H1 (cell line): ENCODE measurements around the gene SCAMP2. TPM values are rescaled to one million over a fixed set of nuclear protein-coding genes. Genes with fewer than 3 reads are reported as not detected.
A peak's percentile ranks its signal among the peaks of the same experiment; 100 is the strongest.

ENCODE experiments used
- CTCF ChIA-PET: fragments of 300-600 bp; sonication (Branson Sonifier 250); formaldehyde crosslinking; loops from one replicate; lab custom pipeline; 2021; ENCODE audit not compliant: partially characterized antibody; lab: Charles Lee
- POLR2A ChIA-PET: fragments of 300-600 bp; sonication (Branson Sonifier 250); formaldehyde crosslinking; loops from one replicate; lab custom pipeline; 2021; ENCODE audit warnings: inconsistent platforms; ENCODE audit not compliant: partially characterized antibody; lab: Charles Lee
- DNase-seq, 2 experiments: peaks; one replicate each; pipeline versions ENCODE4 v3.0.0 to v3.0.0-alpha.2; 2010 to 2022; ENCODE audit warnings: low spot score in 2 of 2, low read depth in 1 of 2, mixed read lengths in 1 of 2
- FAIRE-seq: peaks from 2 replicates; lab custom pipeline; 2011; peaks lifted over from hg19 to GRCh38; lab: Jason Lieb, UNC
- H2AFZ ChIP-seq: 2 replicates; pipeline ENCODE4 v1.8.1; 2012; ENCODE audit warnings: low read length, inconsistent platforms
- H2AK5ac ChIP-seq: 2 replicates; pipeline ENCODE4 v1.6.1; 2013; ENCODE audit warnings: low read depth, low read length
- H2BK120ac ChIP-seq: replicated peaks from 2 replicates; pipeline ENCODE3; 2013; ENCODE audit warnings: low read depth, low read length, inconsistent platforms
- H2BK12ac ChIP-seq: 2 replicates; pipeline ENCODE4 v1.6.1; 2013; ENCODE audit warnings: low read depth, low read length
- H2BK15ac ChIP-seq: 2 replicates; pipeline ENCODE4 v1.6.1; 2013; ENCODE audit warnings: low read length
- H2BK20ac ChIP-seq: 2 replicates; pipeline ENCODE4 v1.6.1; 2013; ENCODE audit warnings: low read length
- H2BK5ac ChIP-seq: 2 replicates; pipeline ENCODE4 v1.6.1; 2013; ENCODE audit warnings: low read depth, low read length
- H3K14ac ChIP-seq: 2 replicates; pipeline ENCODE4 v1.6.1; 2013; ENCODE audit warnings: inconsistent platforms; ENCODE audit not compliant: insufficient read length
- H3K18ac ChIP-seq: 2 replicates; pipeline ENCODE4 v1.6.1; 2013; ENCODE audit warnings: low read length; ENCODE audit errors: extremely low read depth
- H3K23ac ChIP-seq: 2 replicates; pipeline ENCODE4 v1.6.1; 2013; ENCODE audit warnings: inconsistent platforms; ENCODE audit not compliant: insufficient read length
- H3K23me2 ChIP-seq: 2 replicates; pipeline ENCODE4 v1.6.1; 2013; ENCODE audit warnings: low read depth, low read length
- H3K27ac ChIP-seq: 2 replicates; pipeline ENCODE4 v1.6.1; 2011; ENCODE audit warnings: low read depth, low read length, inconsistent platforms
- H3K27me3 ChIP-seq, 4 experiments: replicated peaks in 1 of 4; 1 replicate in 1 of 4; 2 replicates in 3 of 4; pipeline versions ENCODE4 v1.6.1 to v1.8.1; 2011 to 2013; ENCODE audit warnings: low read length in 3 of 4, mild to moderate bottlenecking in 3 of 4, inconsistent platforms in 2 of 4, mixed read lengths in 2 of 4, moderate library complexity in 1 of 4; ENCODE audit not compliant: control insufficient read depth in 3 of 4, insufficient read depth in 3 of 4; ENCODE audit errors: extremely low read depth in 1 of 4
- H3K36me3 ChIP-seq, 4 experiments: 2 replicates each; pipeline versions ENCODE4 v1.6.1 to v1.8.1; 2011 to 2013; ENCODE audit warnings: mild to moderate bottlenecking in 4 of 4, low read length in 3 of 4, moderate library complexity in 2 of 4, control low read depth in 1 of 4, inconsistent platforms in 1 of 4; ENCODE audit not compliant: insufficient read depth in 4 of 4, control insufficient read depth in 2 of 4
- H3K4ac ChIP-seq: replicated peaks from 2 replicates; pipeline ENCODE3; 2013; ENCODE audit warnings: low read length, low read depth, mixed read lengths, inconsistent platforms; ENCODE audit not compliant: insufficient read length
- H3K4me1 ChIP-seq, 4 experiments: replicated peaks in 1 of 4; 1 replicate in 1 of 4; 2 replicates in 3 of 4; pipeline versions ENCODE4 v1.6.1 to v1.8.1; 2011 to 2013; ENCODE audit warnings: low read length in 3 of 4, inconsistent platforms in 2 of 4, mixed read lengths in 1 of 4; ENCODE audit not compliant: insufficient read depth in 4 of 4, control insufficient read depth in 3 of 4
- H3K4me2 ChIP-seq, 2 experiments: 2 replicates each; pipeline versions ENCODE4 v1.6.1 to v1.8.1; 2011 to 2013; ENCODE audit warnings: low read depth in 2 of 2, low read length in 2 of 2, control low read depth in 1 of 2, inconsistent platforms in 1 of 2, mild to moderate bottlenecking in 1 of 2; ENCODE audit not compliant: insufficient read depth in 1 of 2
- H3K4me3 ChIP-seq, 4 experiments: fragments of 200-600, 300-600 bp in 1 of 4; sonication (generic), shearing (Covaris generic), sonication (Bioruptor Twin) in 1 of 4; 2 replicates each; pipeline versions ENCODE4 v1.5.1 to v1.8.1; 2011 to 2016; ENCODE audit warnings: low read length in 4 of 4, low read depth in 3 of 4, control low read depth in 2 of 4, inconsistent platforms in 2 of 4, mild to moderate bottlenecking in 2 of 4, mixed read lengths in 1 of 4, moderate library complexity in 1 of 4; ENCODE audit not compliant: insufficient read depth in 2 of 4; ENCODE audit errors: extremely low read depth in 1 of 4
- H3K56ac ChIP-seq: replicated peaks from 2 replicates; pipeline ENCODE3; 2013; ENCODE audit warnings: low read depth, mild to moderate bottlenecking, mixed read lengths, low read length, inconsistent platforms; ENCODE audit not compliant: insufficient read length
- H3K79me1 ChIP-seq: 2 replicates; pipeline ENCODE4 v1.6.1; 2013; ENCODE audit warnings: low read depth, low read length, control low read depth
- H3K79me2 ChIP-seq, 2 experiments: 2 replicates each; pipeline versions ENCODE4 v1.6.1 to v1.8.1; 2012 to 2013; ENCODE audit warnings: low read length in 2 of 2, mild to moderate bottlenecking in 2 of 2, inconsistent platforms in 1 of 2; ENCODE audit not compliant: insufficient read depth in 2 of 2, control insufficient read depth in 1 of 2
- H3K9ac ChIP-seq, 4 experiments: replicated peaks in 1 of 4; 1 replicate in 1 of 4; 2 replicates in 3 of 4; pipeline versions ENCODE4 v1.6.1 to v1.8.1; 2011 to 2013; ENCODE audit warnings: low read depth in 3 of 4, low read length in 3 of 4, control low read depth in 2 of 4, mild to moderate bottlenecking in 2 of 4, moderate library complexity in 2 of 4, inconsistent platforms in 1 of 4; ENCODE audit errors: extremely low read depth in 1 of 4
- H3K9me3 ChIP-seq, 2 experiments: 2 replicates each; pipeline versions ENCODE4 v1.6.1 to v1.8.1; 2012 to 2013; ENCODE audit warnings: mild to moderate bottlenecking in 2 of 2, moderate library complexity in 2 of 2, control low read depth in 1 of 2, inconsistent platforms in 1 of 2, low read depth in 1 of 2, low read length in 1 of 2, mixed read lengths in 1 of 2; ENCODE audit not compliant: insufficient read depth in 2 of 2
- H4K20me1 ChIP-seq, 2 experiments: replicated peaks in 1 of 2; 2 replicates each; pipeline versions ENCODE3 to v1.8.1; 2011 to 2013; ENCODE audit warnings: inconsistent platforms in 2 of 2, low read length in 2 of 2, mild to moderate bottlenecking in 1 of 2; ENCODE audit not compliant: insufficient read depth in 2 of 2, control insufficient read depth in 1 of 2
- H4K5ac ChIP-seq: 2 replicates; pipeline ENCODE4 v1.6.1; 2013; ENCODE audit warnings: low read length, low read depth, mixed read lengths, inconsistent platforms; ENCODE audit not compliant: insufficient read length
- H4K8ac ChIP-seq: 2 replicates; pipeline ENCODE4 v1.8.0; 2013; ENCODE audit warnings: mild to moderate bottlenecking, moderate library complexity, low read length, inconsistent platforms; ENCODE audit not compliant: insufficient read depth; ENCODE audit errors: extremely low read depth
- H4K91ac ChIP-seq: replicated peaks from 2 replicates; pipeline ENCODE3; 2013; ENCODE audit warnings: low read length, mixed read lengths, inconsistent platforms; ENCODE audit not compliant: insufficient read length
- ASH2L ChIP-seq: fragments of 200-600, 300-600 bp; sonication (generic); IDR thresholded peaks from one replicate; pipeline ENCODE4 v1.7.1; 2017; ENCODE audit warnings: low read length
- BRCA1 ChIP-seq: IDR thresholded peaks from 2 replicates; pipeline ENCODE4 v1.6.1; 2012; ENCODE audit warnings: low read depth, low read length, improper control_type of control experiment
- EGR1 ChIP-seq: IDR thresholded peaks from 2 replicates; pipeline ENCODE4 v1.6.1; 2011; ENCODE audit warnings: low read depth, low read length, borderline replicate concordance
- JUND ChIP-seq: IDR thresholded peaks from 2 replicates; pipeline ENCODE4 v1.6.1; 2011; ENCODE audit warnings: mild to moderate bottlenecking, improper control_type of control experiment, low read length
- MAFK ChIP-seq: IDR thresholded peaks from 2 replicates; pipeline ENCODE4 v1.6.1; 2012; ENCODE audit warnings: low read depth, mild to moderate bottlenecking, improper control_type of control experiment, low read length
- PHF8 ChIP-seq: fragments of 200-600 bp; sonication (generic); conservative IDR thresholded peaks from 2 replicates; pipeline ENCODE4 v1.7.1; 2012; ENCODE audit warnings: low read depth, mild to moderate bottlenecking, inconsistent platforms, low read length, moderate library complexity
- POLR2AphosphoS5 ChIP-seq: IDR thresholded peaks from 2 replicates; pipeline ENCODE4 v1.6.1; 2011; ENCODE audit warnings: low read depth, low read length
- RBBP5 ChIP-seq: IDR thresholded peaks from 2 replicates; pipeline ENCODE4 v1.7.1; 2012; ENCODE audit warnings: low read depth, mild to moderate bottlenecking, inconsistent platforms, low read length, moderate library complexity, borderline replicate concordance
- TEAD4 ChIP-seq: IDR thresholded peaks from 2 replicates; pipeline ENCODE4 v1.6.1; 2012; ENCODE audit warnings: low read depth, low read length, inconsistent platforms, mixed read lengths
- WGBS, 2 experiments: shearing (Covaris generic) in 1 of 2; methylation state at CpG; one replicate each; pipeline versions ENCODE4 v1.1.6 to v1.1.7; 2013 to 2015; ENCODE audit warnings: low lambda C conversion rate in 2 of 2, mixed read lengths in 2 of 2, inconsistent platforms in 1 of 2, low coverage in 1 of 2, missing lambda C conversion rate in 1 of 2; ENCODE audit not compliant: insufficient replicate concordance in 2 of 2, insufficient coverage in 1 of 2, insufficient read length in 1 of 2; ENCODE audit errors: extremely low coverage in 1 of 2, missing lambda C conversion rate in 1 of 2; 5-methylcytosine and 5-hydroxymethylcytosine counted together
- polyA plus RNA-seq, 7 experiments: library from polyadenylated mRNA; depleted of rRNA in 3 of 7; stranded (reverse) in 5 of 7; unstranded in 2 of 7; fragments of >200 nt in 5 of 7; fragments of 200-250 nt in 2 of 7; gene quantifications; 1 replicate in 5 of 7; 2 replicates in 1 of 7; 4 replicates in 1 of 7; pipeline versions ENCODE4 v1.2.1 to v1.2.3, GENCODE V29; 2011 to 2013; ENCODE audit warnings: missing spikeins in 2 of 7, mixed read lengths in 2 of 7
- total RNA-seq: library from RNA; stranded (reverse); fragmentation: NEBNext Ultra II Directional; extraction: Animal tissue kit (Norgen Biotek cat#: 25700); gene quantifications from 2 replicates; pipeline ENCODE4 v1.2.1, GENCODE V29; 2021
- TF ChIP-seq, protein P1 (sequence below): IDR thresholded peaks from 2 replicates; pipeline ENCODE4 v1.6.1; 2012; ENCODE audit warnings: inconsistent platforms
- TF ChIP-seq, protein P2 (sequence below), 3 experiments: IDR thresholded peaks; 1 replicate in 2 of 3; 2 replicates in 1 of 3; pipeline versions ENCODE4 v1.5.1 to v1.6.1; 2011; ENCODE audit warnings: low read length in 3 of 3, mild to moderate bottlenecking in 3 of 3, inconsistent platforms in 2 of 3, low read depth in 1 of 3, moderate library complexity in 1 of 3; ENCODE audit not compliant: insufficient read depth in 1 of 3; ENCODE audit errors: control extremely low read depth in 1 of 3

SCAMP2 gene
- total and polyA plus RNA-seq, 2 of the 8 experiments (the other 6 are each of a cell fraction or from before 2014, with no cell fraction given) = 41.7 to 131 TPM

DNA sequence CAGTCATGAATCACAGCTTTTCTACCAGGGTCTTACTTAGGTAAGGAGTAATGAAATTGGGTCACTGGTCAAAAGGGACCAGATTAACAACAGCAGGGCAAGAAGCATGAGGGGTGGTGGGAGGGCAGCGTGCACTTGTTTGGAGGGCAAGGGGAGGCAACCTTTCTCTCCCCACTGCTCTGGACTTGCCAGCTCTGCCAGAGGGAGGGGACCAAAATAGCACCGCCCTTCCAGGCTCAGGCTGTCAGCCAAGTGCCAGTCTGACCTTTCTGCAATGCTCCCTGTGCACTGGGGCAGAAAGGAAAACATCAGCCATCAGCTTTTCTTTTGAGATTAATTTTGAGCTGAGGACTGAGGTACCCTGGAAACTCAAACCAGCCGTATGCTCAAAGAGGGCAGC is 25.7 kb downstream of the SCAMP2 start:
- Histone ChIP-seq H3K9me3 (no peaks in the 10 kb centered on the region), H3K4me3 (no peak overlapping the region), H3K79me2 (no peaks in the 10 kb centered on the region), H3K79me1 (no peaks in the 10 kb centered on the region), H3K27ac (no peak overlapping the region), H3K18ac (no peak overlapping the region), H2BK20ac (no peak overlapping the region), H2BK120ac (no peak overlapping the region), H3K4me2 (no peak overlapping the region), H3K36me3 (peaks cover 3 to 23% (median 11%) of the 10 kb centered on the region in 4 experiments; a peak in 6 of 8 replicates), H3K27me3 (no peaks in the 10 kb centered on the region), H2BK12ac (no peak overlapping the region), H2AK5ac (no peak overlapping the region), H4K20me1 (peaks cover 0 to 4% of the 10 kb centered on the region in 2 experiments), H4K5ac (no peak overlapping the region), H3K4me1 (peaks cover 0 to 9% (median 3%) of the 10 kb centered on the region in 4 experiments; a peak in 6 of 7 replicates), H3K23ac (no peak overlapping the region), H2AFZ (no peak overlapping the region), H4K91ac (no peak overlapping the region), H4K8ac (0 out of 2 replicates have a peak overlapping the region, but pooled peaks have one; percentile 17), H3K9ac (no peak overlapping the region), H3K14ac (no peak overlapping the region), H2BK15ac (no peak overlapping the region), H3K56ac (no peak overlapping the region), H3K23me2 (peaks cover 7% of the 10 kb centered on the region; the same call in 1 of the 2 replicates), H3K4ac (no peak overlapping the region), H2BK5ac (no peak overlapping the region)
- TF ChIP-seq, protein P1, sequence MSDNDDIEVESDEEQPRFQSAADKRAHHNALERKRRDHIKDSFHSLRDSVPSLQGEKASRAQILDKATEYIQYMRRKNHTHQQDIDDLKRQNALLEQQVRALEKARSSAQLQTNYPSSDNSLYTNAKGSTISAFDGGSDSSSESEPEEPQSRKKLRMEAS = no peak
- no peak for TF ChIP-seq POLR2AphosphoS5
- TF ChIP-seq PHF8 = no peak
- no peak for TF ChIP-seq RBBP5
- TF ChIP-seq TEAD4 = no peak
- TF ChIP-seq BRCA1 = no peak
- TF ChIP-seq, protein P2, sequence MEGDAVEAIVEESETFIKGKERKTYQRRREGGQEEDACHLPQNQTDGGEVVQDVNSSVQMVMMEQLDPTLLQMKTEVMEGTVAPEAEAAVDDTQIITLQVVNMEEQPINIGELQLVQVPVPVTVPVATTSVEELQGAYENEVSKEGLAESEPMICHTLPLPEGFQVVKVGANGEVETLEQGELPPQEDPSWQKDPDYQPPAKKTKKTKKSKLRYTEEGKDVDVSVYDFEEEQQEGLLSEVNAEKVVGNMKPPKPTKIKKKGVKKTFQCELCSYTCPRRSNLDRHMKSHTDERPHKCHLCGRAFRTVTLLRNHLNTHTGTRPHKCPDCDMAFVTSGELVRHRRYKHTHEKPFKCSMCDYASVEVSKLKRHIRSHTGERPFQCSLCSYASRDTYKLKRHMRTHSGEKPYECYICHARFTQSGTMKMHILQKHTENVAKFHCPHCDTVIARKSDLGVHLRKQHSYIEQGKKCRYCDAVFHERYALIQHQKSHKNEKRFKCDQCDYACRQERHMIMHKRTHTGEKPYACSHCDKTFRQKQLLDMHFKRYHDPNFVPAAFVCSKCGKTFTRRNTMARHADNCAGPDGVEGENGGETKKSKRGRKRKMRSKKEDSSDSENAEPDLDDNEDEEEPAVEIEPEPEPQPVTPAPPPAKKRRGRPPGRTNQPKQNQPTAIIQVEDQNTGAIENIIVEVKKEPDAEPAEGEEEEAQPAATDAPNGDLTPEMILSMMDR (IDR thresholded peaks at IDR 0.05; ENCODE audit: control extremely low read depth in 1 of 3, insufficient read depth in 1 of 3, low read depth in 1 of 3, low read length in 3 of 3) = no peak
- TF ChIP-seq JUND = no peak
- no peak for TF ChIP-seq ASH2L
- TF ChIP-seq EGR1 = no peak
- no peak for TF ChIP-seq MAFK
- no peak for FAIRE-seq
- WGBS, 2 experiments = 89% methylated on average over 3 of the region's 3 CpGs; no CpG with 5 or more reads in 1 of the 2 experiments
- ChIA-PET CTCF (interaction anchor here (1.1 to 3.0 kb wide), 4 partner anchors 10 to 54 kb away, joined by 3 to 18 read pairs (median 4); no protein-coding TSS in a partner anchor), POLR2A (interaction anchor here (0.9 to 1.6 kb wide), 3 partner anchors 22 to 28 kb away, joined by 3 read pairs; no protein-coding TSS in a partner anchor)
- no peak for DNase-seq
